OCI-LY3 (cell line): Measurements from ENCODE around the gene CHP1.

Source experiments
- CTCF ChIP-seq: fragments of 200-600, 300-600 bp; sonication (generic); IDR thresholded peaks from 2 replicates; pipeline ENCODE4 v1.5.1; 2014; ENCODE audit warnings: antibody characterized with exemption, low read length, low read depth
- EZH2phosphoT487 ChIP-seq: fragments of 200-600 bp; shearing (Covaris generic); IDR thresholded peaks from 2 replicates; pipeline ENCODE4 v1.6.1; 2018; ENCODE audit warnings: antibody characterized with exemption, mixed run types, low read depth

- no peak for TF ChIP-seq CTCF
- no peak for TF ChIP-seq EZH2phosphoT487
These were observed 38.8 kb downstream of the CHP1 start for GRCh38 chr15:41269887-41270286.
